Measurements from ENCODE around the gene CTTNBP2NL. TPM values are rescaled to one million over a fixed set of nuclear protein-coding genes. Genes with fewer than 3 reads are reported as not detected.

The CTTNBP2NL gene
- total and polyA plus RNA-seq, 3 donors from 2014 or later: 13.8 to 19.4 (median 16.3) TPM

GRCh38 chr1:112501810-112502641, 106.0 kb downstream of the CTTNBP2NL start:
- Histone ChIP-seq H3K4me1 (peaks cover 44% of the 10 kb centered on the region), H3K9me3 (no peaks in the 10 kb centered on the region), H3K27ac (peak overlapping the region; percentile 12 to 68), H3K27me3 (no peaks in the 10 kb centered on the region), H3K36me3 (ENCODE audit: low read depth, missing control alignments) (no peaks in the 10 kb centered on the region), H3K4me3 (peak overlapping the region; percentile 41 to 69)
- intact Hi-C loops (cut with DNase I; ENCODE audit: low total_unique reads): loop anchor here (5.0 kb wide), 2 partner anchors 115 to 205 kb away; partner anchors contain the start of genes CAPZA1, RHOC and ST7L
- DNase-seq: peak; percentile 86
- no peak for TF ChIP-seq POLR2A (IDR thresholded peaks at IDR 0.05)
- TF ChIP-seq, protein P1, sequence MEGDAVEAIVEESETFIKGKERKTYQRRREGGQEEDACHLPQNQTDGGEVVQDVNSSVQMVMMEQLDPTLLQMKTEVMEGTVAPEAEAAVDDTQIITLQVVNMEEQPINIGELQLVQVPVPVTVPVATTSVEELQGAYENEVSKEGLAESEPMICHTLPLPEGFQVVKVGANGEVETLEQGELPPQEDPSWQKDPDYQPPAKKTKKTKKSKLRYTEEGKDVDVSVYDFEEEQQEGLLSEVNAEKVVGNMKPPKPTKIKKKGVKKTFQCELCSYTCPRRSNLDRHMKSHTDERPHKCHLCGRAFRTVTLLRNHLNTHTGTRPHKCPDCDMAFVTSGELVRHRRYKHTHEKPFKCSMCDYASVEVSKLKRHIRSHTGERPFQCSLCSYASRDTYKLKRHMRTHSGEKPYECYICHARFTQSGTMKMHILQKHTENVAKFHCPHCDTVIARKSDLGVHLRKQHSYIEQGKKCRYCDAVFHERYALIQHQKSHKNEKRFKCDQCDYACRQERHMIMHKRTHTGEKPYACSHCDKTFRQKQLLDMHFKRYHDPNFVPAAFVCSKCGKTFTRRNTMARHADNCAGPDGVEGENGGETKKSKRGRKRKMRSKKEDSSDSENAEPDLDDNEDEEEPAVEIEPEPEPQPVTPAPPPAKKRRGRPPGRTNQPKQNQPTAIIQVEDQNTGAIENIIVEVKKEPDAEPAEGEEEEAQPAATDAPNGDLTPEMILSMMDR (IDR thresholded peaks at IDR 0.05): peak; percentile 52 to 72 (median 71)
- WGBS, 2 donors: 1 to 6% methylated on average over 19 to 44 of the region's 65 CpGs

DNA sequence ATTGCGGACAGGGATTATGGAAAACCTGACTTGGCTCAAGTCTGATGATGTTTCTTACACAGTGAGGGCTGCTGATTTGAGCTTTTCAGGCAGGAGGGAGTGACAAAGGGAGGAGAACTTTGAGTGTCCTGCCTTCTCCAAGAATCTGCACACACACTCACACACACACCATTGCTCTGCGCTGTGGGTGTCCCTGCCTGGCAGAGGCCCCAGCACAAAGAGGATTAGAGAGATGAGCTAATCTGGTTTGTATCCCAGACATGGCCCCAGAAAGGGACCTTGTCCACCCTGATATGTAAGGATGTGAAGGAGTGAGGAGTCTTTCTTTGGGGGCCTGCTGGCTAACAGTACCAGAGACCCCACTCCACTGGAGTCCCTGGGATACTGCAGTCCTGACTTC, 106.8 kb downstream of the CTTNBP2NL start:
- peak; percentile 54 for DNase-seq
- Histone ChIP-seq H3K36me3 (ENCODE audit: low read depth, missing control alignments) (no peaks in the 10 kb centered on the region), H3K9me3 (no peaks in the 10 kb centered on the region), H3K27ac (peak overlapping the region in 1 of 2 donors; percentile 12), H3K4me3 (no peak overlapping the region), H3K27me3 (no peaks in the 10 kb centered on the region), H3K4me1 (peaks cover 48% of the 10 kb centered on the region)
- intact Hi-C loops (cut with DNase I; ENCODE audit: low total_unique reads): loop anchor here (5.0 kb wide), 2 partner anchors 114 to 204 kb away; partner anchors contain the start of genes CAPZA1, RHOC and ST7L
- WGBS, 2 donors: 29 to 30% methylated on average over 2 of the region's 2 CpGs
- TF ChIP-seq POLR2A (IDR thresholded peaks at IDR 0.05): no peak
- TF ChIP-seq, protein P1 (IDR thresholded peaks at IDR 0.05): no peak

DNA sequence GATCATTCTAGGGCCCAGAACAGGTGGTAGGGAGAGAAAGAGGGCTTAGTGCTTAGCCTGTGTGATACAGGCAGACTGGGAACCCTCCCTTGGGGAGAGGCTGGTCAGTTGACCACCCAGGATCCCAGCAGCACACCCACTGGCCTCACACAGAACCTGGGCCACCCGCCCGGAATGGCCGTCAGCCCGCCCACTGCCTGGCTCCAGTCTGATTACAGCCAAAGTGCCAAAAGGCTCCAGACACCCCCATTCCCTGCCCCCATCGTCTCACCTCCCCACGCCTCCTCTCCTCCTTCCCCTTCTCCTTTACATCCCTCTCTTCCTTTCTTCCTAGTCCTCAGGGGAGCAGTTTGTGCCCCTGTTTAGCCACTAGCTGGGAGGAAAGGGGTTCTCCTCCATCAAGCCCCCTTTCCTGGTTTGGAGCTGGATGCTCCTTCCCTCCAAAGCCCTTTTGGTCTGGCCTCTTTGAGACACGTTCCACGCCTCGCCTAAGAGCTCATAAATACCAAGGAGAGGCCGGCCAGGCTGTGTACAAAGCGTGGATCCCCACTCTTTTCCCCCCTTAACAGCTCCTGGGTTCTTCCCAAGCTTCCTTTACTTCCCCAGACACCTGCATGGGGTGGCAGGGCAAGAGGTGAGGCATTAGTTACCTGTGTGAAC, 108.1 kb downstream of the CTTNBP2NL start:
- Histone ChIP-seq H3K27ac (peak overlapping the region in 1 of 2 donors; percentile 12), H3K4me3 (no peak overlapping the region), H3K4me1 (peaks cover 51% of the 10 kb centered on the region), H3K9me3 (no peaks in the 10 kb centered on the region), H3K27me3 (no peaks in the 10 kb centered on the region), H3K36me3 (ENCODE audit: low read depth, missing control alignments) (no peaks in the 10 kb centered on the region)
- peak; percentile 65 for DNase-seq
- intact Hi-C loops (cut with DNase I; ENCODE audit: low total_unique reads): loop anchor here (5.0 kb wide), 2 partner anchors 113 to 203 kb away; partner anchors contain the start of genes CAPZA1, RHOC and ST7L
- TF ChIP-seq, protein P1 (IDR thresholded peaks at IDR 0.05): no peak
- no peak for TF ChIP-seq POLR2A (IDR thresholded peaks at IDR 0.05)
- 56 to 57% methylated on average over 11 of the region's 11 CpGs for WGBS, 2 donors

DNA sequence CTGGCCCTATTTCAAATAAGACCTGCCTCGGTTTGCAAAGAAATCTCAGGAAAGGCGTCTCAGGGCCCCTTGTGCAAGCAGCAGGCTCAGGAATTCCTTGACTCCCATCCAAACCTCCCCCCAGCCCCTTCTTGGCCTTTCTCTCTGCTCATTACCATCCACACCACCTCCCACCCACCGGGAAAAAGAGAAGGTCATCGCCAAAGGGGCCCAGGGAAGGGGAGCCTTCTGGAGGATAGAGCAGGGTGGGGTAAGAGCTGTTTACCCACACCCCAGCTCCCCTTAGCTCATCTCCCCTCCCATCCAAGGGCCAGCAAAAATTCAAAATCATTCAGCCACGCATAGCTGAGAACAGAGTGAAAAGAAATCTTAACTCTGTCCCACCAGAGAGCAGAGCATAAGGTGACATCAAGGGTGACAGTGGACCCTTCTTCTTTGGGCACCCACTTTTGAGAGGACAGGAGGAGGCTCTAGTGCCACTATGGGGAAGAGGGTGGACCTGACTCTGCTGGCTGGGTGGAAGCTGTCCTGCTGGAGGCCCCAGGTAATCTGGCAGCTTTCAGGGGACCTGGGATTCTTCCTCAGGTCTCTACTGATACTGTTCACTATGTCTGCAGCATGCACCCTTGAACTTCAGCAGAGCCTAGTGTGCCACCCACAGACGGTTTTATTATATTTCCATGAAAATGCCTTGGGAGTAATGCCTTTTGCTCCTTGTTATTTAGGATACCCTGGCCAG, 108.8 kb downstream of the CTTNBP2NL start:
- no peak for DNase-seq
- no peak overlapping the region for H3K4me3 ChIP-seq
- no peaks in the 10 kb centered on the region for H3K9me3 ChIP-seq
- peaks cover 51% of the 10 kb centered on the region for H3K4me1 ChIP-seq
- H3K27ac ChIP-seq: peak overlapping the region in 1 of 2 donors; percentile 12
- WGBS, 2 donors: 50 to 61% methylated on average over 6 of the region's 6 CpGs
- H3K36me3 ChIP-seq (ENCODE audit: low read depth, missing control alignments): no peaks in the 10 kb centered on the region
- no peak for TF ChIP-seq POLR2A (IDR thresholded peaks at IDR 0.05)
- TF ChIP-seq, protein P1 (IDR thresholded peaks at IDR 0.05): no peak
- intact Hi-C loops (cut with DNase I; ENCODE audit: low total_unique reads): loop anchor here (5.0 kb wide), 2 partner anchors 112 to 202 kb away; partner anchors contain the start of genes CAPZA1, RHOC and ST7L
- H3K27me3 ChIP-seq: no peaks in the 10 kb centered on the region

All from testis (tissue), 3 donors.